ENCODE results near the gene MCTP2.
A peak's percentile ranks its signal among the peaks of the same experiment; 100 is the strongest.

Gene MCTP2

DNA sequence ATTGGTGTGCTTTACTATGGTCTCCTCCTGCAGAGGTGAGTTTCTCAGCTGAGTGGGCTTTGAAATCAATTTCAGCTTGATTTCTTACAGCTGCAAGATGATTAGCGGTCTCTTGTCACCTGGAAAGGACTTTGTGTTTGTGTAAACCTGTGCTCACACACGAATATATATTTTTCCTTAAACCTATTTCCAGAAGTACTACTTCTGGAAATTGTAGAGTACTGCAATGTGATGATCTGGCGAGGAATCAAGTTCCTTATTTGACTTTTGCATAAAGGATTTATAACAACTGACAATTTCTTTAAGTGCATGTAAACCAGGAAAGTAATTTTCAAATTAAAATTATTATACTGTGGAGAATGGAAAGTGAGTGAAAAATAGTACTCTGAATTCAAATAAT lies 2.1 kb downstream of the MCTP2 start:
- POLR2A ChIA-PET (ENCODE audit: low non-redundant PET): no interaction called here
- TF ChIP-seq, protein P1, sequence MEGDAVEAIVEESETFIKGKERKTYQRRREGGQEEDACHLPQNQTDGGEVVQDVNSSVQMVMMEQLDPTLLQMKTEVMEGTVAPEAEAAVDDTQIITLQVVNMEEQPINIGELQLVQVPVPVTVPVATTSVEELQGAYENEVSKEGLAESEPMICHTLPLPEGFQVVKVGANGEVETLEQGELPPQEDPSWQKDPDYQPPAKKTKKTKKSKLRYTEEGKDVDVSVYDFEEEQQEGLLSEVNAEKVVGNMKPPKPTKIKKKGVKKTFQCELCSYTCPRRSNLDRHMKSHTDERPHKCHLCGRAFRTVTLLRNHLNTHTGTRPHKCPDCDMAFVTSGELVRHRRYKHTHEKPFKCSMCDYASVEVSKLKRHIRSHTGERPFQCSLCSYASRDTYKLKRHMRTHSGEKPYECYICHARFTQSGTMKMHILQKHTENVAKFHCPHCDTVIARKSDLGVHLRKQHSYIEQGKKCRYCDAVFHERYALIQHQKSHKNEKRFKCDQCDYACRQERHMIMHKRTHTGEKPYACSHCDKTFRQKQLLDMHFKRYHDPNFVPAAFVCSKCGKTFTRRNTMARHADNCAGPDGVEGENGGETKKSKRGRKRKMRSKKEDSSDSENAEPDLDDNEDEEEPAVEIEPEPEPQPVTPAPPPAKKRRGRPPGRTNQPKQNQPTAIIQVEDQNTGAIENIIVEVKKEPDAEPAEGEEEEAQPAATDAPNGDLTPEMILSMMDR (conservative IDR thresholded peaks at IDR 0.05; ENCODE audit: low read depth): no peak
- no peak for DNase-seq (ENCODE audit: low spot score)
- CTCF ChIA-PET: no interaction called here
- H3K27ac ChIP-seq: no peak overlapping the region

DNA sequence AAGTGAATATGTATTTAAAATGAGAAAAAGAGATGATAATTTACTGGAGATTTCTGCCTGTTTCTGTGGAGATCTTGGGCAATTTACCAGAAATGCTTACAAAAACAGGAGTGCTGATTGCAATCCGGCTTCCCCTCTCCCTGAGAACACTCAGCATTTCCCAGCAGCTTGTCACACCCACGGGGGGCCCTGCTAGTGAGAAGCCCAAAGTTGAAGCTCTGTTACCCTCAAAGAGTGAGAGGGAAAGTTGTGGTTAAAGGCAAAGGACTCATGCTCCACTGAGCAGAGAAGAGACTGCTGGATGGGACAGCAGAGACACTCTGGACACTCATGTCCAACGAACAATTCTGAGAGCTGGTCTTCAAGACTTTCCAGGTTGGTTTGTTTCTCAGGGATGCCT lies 2.9 kb downstream of the MCTP2 start:
- ChIA-PET POLR2A (ENCODE audit: low non-redundant PET) (no interaction called here), CTCF (interaction anchor here (0.8 kb wide), 1 partner anchor 90 kb away, joined by 3 read pairs; no protein-coding TSS in a partner anchor)
- no peak for DNase-seq (ENCODE audit: low spot score)
- TF ChIP-seq, protein P1 (conservative IDR thresholded peaks at IDR 0.05; ENCODE audit: low read depth): no peak
- H3K27ac ChIP-seq: peak overlapping the region; percentile 44

DNA sequence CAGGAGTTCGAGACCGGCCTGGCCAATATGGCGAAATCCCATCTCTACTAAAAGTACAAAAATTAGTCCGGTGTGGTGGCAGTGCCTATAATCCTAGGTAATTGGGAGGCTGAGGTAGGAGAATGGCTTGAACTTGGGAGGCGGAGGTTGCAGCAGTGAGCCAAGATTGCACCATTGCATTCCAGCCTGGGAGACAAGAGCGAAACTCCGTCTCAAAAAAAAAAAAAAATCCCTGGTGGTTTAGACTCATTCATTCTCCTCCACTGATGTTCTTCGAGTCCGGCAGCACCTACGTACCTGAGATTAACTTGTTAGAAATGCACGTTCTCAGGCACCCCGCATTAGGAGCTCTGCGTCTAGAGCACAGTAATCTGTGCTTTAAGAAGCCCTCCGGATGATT lies 3.7 kb downstream of the MCTP2 start:
- CTCF ChIA-PET: interaction anchor here (0.8 kb wide), 1 partner anchor 89 kb away, joined by 3 read pairs; no protein-coding TSS in a partner anchor
- POLR2A ChIA-PET (ENCODE audit: low non-redundant PET): no interaction called here
- DNase-seq (ENCODE audit: low spot score): no peak
- TF ChIP-seq, protein P1 (conservative IDR thresholded peaks at IDR 0.05; ENCODE audit: low read depth): no peak
- peak overlapping the region; percentile 44; the same call in 1 of the 2 replicates for H3K27ac ChIP-seq

DNA sequence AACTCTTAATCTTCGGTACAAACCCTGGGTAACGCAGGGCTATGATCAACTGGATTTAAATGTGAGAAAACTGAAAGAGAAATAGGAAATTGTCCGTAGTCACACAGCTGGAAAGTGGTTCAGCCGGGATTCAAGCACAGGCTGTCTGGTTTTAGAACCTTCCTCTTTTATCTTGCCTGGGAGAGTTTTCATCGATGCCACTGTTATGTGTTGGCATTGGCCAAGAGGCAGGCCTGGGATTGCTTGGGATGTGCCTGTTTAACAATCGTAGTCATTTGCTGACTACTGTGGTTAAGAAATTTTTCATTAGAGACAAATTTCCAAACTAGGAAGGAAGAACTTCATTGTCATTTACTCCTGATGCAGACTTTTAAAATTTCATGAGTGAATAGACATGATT lies 4.3 kb downstream of the MCTP2 start:
- no peak overlapping the region for H3K27ac ChIP-seq
- TF ChIP-seq, protein P1 (conservative IDR thresholded peaks at IDR 0.05; ENCODE audit: low read depth): no peak
- CTCF ChIA-PET: interaction anchor here (0.6 kb wide), 1 partner anchor 11 kb away, joined by 3 read pairs; no protein-coding TSS in a partner anchor
- POLR2A ChIA-PET (ENCODE audit: low non-redundant PET): no interaction called here
- DNase-seq (ENCODE audit: low spot score): no peak

DNA sequence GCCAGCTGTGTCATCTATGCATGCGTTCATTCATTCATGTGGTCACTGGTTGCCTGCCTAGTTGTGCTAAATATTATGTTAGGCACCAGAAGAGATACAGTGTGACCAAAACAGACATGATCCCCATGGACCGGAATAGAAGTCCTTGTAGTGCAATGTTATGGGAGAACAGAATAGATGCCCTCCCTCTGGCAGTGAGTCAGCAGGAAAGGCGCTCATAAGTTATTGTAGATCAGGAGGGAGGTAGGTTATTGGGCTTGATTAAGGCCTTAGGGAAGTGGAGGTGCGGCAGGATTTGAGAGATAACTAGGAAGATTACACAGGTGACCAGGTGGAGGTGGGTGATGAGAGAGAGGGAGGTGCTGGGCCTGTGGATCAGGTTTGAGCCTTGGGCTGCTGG lies 5.2 kb downstream of the MCTP2 start:
- ChIA-PET CTCF (no interaction called here), POLR2A (ENCODE audit: low non-redundant PET) (no interaction called here)
- DNase-seq (ENCODE audit: low spot score): no peak
- TF ChIP-seq, protein P1 (conservative IDR thresholded peaks at IDR 0.05; ENCODE audit: low read depth): no peak
- H3K27ac ChIP-seq: peak overlapping the region; percentile 46

DNA sequence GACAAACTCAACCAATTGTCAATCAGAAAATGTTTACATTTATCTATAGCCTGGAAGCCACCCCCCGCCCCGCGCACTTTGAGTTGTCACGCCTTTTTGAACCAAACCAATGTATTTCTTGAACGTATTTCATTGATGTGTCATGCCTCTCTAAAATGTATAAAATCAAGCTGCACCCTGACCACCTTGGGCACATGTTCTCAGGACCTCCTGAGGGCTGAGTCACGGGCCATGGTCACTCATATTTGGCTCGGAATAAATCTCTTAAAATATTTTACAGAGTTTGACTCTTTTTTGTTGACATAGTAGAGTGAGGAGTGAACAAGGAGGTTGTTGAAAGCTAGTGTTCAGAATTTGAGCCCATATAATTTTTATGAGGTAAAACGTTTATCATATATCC lies 6.5 kb downstream of the MCTP2 start:
- TF ChIP-seq, protein P1 (conservative IDR thresholded peaks at IDR 0.05; ENCODE audit: low read depth): no peak
- no peak for DNase-seq (ENCODE audit: low spot score)
- CTCF ChIA-PET: no interaction called here
- POLR2A ChIA-PET (ENCODE audit: low non-redundant PET): no interaction called here
- peak overlapping the region; percentile 48; the same call in 1 of the 2 replicates for H3K27ac ChIP-seq

All from RWPE1 (cell line).